Esophagus squamous epithelium (tissue), 5 donors: ENCODE results near the gene INTS7. TPM values are rescaled to one million over a fixed set of nuclear protein-coding genes. Genes with fewer than 3 reads are reported as not detected.

Experiments used
- DNase-seq: peaks from one replicate; lab custom pipeline; 2025; lab: John Stamatoyannopoulos, UW
- H3K27ac ChIP-seq, 4 donors: fragments of 200-600 bp; sonication (generic); one replicate each; pipeline ENCODE4 v1.5.1; 2016 to 2019; ENCODE audit warnings: mild to moderate bottlenecking in 1 of 4
- H3K27me3 ChIP-seq, 4 donors: fragments of 200-600 bp; sonication (generic); 1 replicate in 3 of 4; 2 replicates in 1 of 4; pipeline versions ENCODE4 v1.5.1 to v1.6.0; 2017 to 2021; ENCODE audit warnings: antibody characterized with exemption in 1 of 4
- H3K36me3 ChIP-seq, 3 donors: fragments of 200-600 bp; sonication (generic); one replicate each; pipeline ENCODE4 v1.5.1; 2016 to 2019
- H3K4me1 ChIP-seq, 3 donors: fragments of 200-600 bp; sonication (generic); one replicate each; pipeline ENCODE4 v1.5.1; 2017 to 2019
- H3K4me3 ChIP-seq, 4 donors: fragments of 200-600 bp; sonication (generic); 1 replicate in 3 of 4; 2 replicates in 1 of 4; pipeline ENCODE4 v1.5.1; 2016 to 2019; ENCODE audit warnings: mild to moderate bottlenecking in 2 of 4, moderate library complexity in 1 of 4
- H3K9me3 ChIP-seq, 3 donors: fragments of 200-600 bp; sonication (generic); one replicate each; pipeline ENCODE4 v1.5.1; 2016 to 2019
- POLR2A ChIP-seq, 4 donors: fragments of 450-650 bp; IDR thresholded peaks; one replicate each; pipeline ENCODE4 v1.6.1; 2017; ENCODE audit warnings: antibody characterized with exemption in 4 of 4, mild to moderate bottlenecking in 4 of 4, moderate library complexity in 3 of 4
- WGBS, 2 donors: methylation state at CpG; one replicate each; pipeline ENCODE4 v1.1.5; 2018; 5-methylcytosine and 5-hydroxymethylcytosine counted together
- intact Hi-C: fragments of 100-400 bp; cut with DNase I; formaldehyde crosslinking; loops from one replicate; pipeline ENCODE4 v1.15.0; 2022
- total RNA-seq, 4 donors: library from RNA; depleted of rRNA; stranded (reverse); fragments of >200 nt; gene quantifications; one replicate each; pipeline ENCODE4 v1.1.0, GENCODE V29; 2016
- TF ChIP-seq, protein P1 (sequence below), 6 experiments: fragments of 450-650 bp in 4 of 6; fragments of 200-600 bp in 2 of 6; sonication (generic) in 2 of 6; IDR thresholded peaks; one replicate each; pipeline ENCODE4 v1.5.1; 2016 to 2019; ENCODE audit warnings: antibody characterized with exemption in 6 of 6, mild to moderate bottlenecking in 4 of 6, moderate library complexity in 4 of 6
- donor health status: DM: yes; HTN: yes; CAD: no.

Gene INTS7
- total RNA-seq, 4 donors from 2014 or later: 13.8 to 20.7 (median 14.4) TPM

DNA sequence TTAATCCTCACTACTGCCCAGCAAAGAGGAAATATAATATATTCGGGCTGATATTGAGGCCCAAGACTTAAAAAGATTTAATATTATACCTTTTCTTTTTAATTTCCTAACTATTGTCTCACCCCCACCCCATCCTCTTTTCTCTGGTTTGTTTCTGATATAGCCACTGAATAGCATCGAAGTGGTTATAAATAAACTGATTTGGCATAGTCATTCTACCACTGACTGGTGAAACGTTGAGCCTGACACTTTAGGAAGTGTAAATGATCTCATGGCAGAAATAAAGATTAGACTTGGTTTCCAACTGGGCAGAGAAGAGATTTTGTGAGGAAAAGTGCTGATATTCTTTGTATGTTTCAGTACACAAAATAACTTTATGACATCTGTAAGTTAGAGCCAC is 39.5 kb upstream of the INTS7 start:
- DNase-seq: no peak
- no peaks in the 10 kb centered on the region for H3K36me3 ChIP-seq
- WGBS, 2 donors: 69 to 72% methylated on average over 3 of the region's 3 CpGs
- no peak overlapping the region for H3K27ac ChIP-seq
- H3K4me3 ChIP-seq: no peak overlapping the region
- no peaks in the 10 kb centered on the region for H3K4me1 ChIP-seq
- H3K9me3 ChIP-seq: no peaks in the 10 kb centered on the region
- no peaks in the 10 kb centered on the region for H3K27me3 ChIP-seq
- intact Hi-C loops: loop anchor here (5.0 kb wide), 2 partner anchors 217 to 292 kb away; no protein-coding TSS in a partner anchor
- TF ChIP-seq, protein P1, sequence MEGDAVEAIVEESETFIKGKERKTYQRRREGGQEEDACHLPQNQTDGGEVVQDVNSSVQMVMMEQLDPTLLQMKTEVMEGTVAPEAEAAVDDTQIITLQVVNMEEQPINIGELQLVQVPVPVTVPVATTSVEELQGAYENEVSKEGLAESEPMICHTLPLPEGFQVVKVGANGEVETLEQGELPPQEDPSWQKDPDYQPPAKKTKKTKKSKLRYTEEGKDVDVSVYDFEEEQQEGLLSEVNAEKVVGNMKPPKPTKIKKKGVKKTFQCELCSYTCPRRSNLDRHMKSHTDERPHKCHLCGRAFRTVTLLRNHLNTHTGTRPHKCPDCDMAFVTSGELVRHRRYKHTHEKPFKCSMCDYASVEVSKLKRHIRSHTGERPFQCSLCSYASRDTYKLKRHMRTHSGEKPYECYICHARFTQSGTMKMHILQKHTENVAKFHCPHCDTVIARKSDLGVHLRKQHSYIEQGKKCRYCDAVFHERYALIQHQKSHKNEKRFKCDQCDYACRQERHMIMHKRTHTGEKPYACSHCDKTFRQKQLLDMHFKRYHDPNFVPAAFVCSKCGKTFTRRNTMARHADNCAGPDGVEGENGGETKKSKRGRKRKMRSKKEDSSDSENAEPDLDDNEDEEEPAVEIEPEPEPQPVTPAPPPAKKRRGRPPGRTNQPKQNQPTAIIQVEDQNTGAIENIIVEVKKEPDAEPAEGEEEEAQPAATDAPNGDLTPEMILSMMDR (IDR thresholded peaks at IDR 0.05): no peak
- TF ChIP-seq POLR2A (IDR thresholded peaks at IDR 0.05): no peak

DNA sequence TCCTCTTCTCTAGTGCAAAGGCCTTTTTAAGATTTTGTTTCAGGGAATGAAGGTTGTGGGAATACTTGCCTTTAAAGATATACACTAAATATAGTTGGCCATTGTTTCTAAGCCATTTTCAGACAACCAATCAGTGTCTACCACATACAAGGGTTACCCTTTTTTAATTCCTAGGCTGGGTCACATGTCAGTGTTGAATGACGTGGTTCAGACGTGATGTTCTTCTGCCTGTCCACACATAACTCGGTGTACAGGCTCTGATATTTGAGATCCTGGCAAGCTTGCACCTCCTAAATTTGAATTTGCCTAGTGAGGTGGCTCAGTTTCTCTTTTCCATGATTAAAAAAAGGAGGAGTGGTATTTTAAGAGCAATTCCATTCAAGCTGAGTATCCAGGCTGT is 39.0 kb upstream of the INTS7 start:
- no peaks in the 10 kb centered on the region for H3K4me1 ChIP-seq
- H3K9me3 ChIP-seq: no peaks in the 10 kb centered on the region
- WGBS, 2 donors: 92 to 94% methylated on average over 3 of the region's 3 CpGs
- H3K4me3 ChIP-seq: no peak overlapping the region
- TF ChIP-seq POLR2A (IDR thresholded peaks at IDR 0.05): no peak
- TF ChIP-seq, protein P1 (IDR thresholded peaks at IDR 0.05): no peak
- no peak for DNase-seq
- intact Hi-C loops: loop anchor here (5.0 kb wide), 2 partner anchors 218 to 293 kb away; no protein-coding TSS in a partner anchor
- no peak overlapping the region for H3K27ac ChIP-seq
- no peaks in the 10 kb centered on the region for H3K36me3 ChIP-seq
- H3K27me3 ChIP-seq: no peaks in the 10 kb centered on the region

DNA sequence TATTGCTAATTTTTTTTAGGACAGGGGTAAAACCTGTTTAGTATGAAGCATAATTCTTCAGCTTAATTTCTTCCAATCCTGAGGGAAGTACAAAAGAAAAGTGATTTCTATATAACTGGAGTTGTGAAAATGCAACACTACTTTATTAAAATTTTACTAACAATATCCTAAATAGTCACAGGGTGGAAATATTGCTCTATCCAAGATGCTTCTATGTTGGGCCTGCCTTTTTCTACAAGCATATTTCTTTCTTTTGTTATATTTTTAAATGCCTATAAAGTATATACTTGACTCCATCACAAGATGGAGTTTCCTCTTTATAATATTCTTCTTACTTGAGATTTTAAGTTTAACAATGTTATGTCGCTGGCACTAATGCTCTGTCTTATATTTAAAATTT is 38.1 kb upstream of the INTS7 start:
- no peak overlapping the region for H3K4me3 ChIP-seq
- TF ChIP-seq, protein P1 (IDR thresholded peaks at IDR 0.05): peak in 3 of 6 experiments; percentile 10 to 32 (median 11)
- TF ChIP-seq POLR2A (IDR thresholded peaks at IDR 0.05): no peak
- H3K9me3 ChIP-seq: no peaks in the 10 kb centered on the region
- intact Hi-C loops: loop anchor here (5.0 kb wide), 2 partner anchors 219 to 294 kb away; no protein-coding TSS in a partner anchor
- H3K27ac ChIP-seq: no peak overlapping the region
- no peaks in the 10 kb centered on the region for H3K4me1 ChIP-seq
- H3K27me3 ChIP-seq: no peaks in the 10 kb centered on the region
- H3K36me3 ChIP-seq: no peaks in the 10 kb centered on the region
- 92 to 96% methylated on average over 1 of the region's 1 CpG for WGBS, 2 donors
- DNase-seq: no peak

DNA sequence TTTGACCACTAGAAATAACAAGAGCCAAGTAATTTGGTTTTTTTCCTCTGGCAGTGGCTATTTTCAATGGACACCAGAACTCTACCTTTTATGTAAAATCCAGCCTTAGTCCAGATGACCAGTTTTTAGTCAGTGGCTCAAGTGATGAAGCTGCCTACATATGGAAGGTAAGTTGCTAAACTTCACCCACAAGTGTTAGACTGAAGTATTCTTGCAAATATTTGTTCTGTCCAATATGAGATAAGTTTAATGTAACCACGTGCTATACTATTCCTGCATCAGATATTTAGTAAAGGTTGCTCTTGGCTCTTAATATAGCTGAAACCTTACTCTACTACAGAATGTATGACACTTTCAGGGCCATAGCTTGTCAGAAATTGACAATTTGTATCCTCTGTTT is 36.7 kb upstream of the INTS7 start:
- intact Hi-C loops: loop anchor here (5.0 kb wide), 2 partner anchors 220 to 295 kb away; no protein-coding TSS in a partner anchor
- no peak overlapping the region for H3K27ac ChIP-seq
- TF ChIP-seq, protein P1 (IDR thresholded peaks at IDR 0.05): no peak
- no peak for TF ChIP-seq POLR2A (IDR thresholded peaks at IDR 0.05)
- H3K36me3 ChIP-seq: no peaks in the 10 kb centered on the region
- H3K4me1 ChIP-seq: no peaks in the 10 kb centered on the region
- no peaks in the 10 kb centered on the region for H3K27me3 ChIP-seq
- no peak overlapping the region for H3K4me3 ChIP-seq
- no peak for DNase-seq
- no peaks in the 10 kb centered on the region for H3K9me3 ChIP-seq
- WGBS, 2 donors: 92 to 100% methylated on average over 1 of the region's 1 CpG

DNA sequence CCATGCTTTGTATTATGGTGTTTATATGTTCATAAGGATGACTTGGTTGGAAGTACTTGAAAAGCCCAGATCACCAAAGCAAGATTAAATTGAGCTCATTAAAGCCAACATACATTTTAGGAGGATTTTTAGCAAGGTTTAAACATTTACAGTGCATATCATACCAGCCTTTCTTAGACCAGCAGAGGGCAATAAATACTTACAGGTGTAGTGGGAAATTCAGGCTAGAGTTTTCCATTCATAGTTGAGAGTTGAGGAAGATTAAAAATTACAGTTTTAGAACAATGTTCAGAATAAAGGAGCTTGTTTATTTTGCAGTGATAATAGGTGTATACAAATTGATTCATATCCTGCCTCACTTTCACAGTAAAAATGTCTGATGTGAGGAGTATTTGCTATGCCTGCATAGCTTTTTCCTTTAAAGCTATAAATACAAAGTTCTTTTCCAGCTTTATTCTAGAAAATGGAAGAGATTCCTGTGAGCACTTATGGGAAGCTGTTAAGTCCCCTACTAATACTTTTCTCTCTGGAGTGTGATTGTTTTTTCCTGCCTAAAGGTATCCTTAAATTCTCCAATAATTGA is 35.5 kb upstream of the INTS7 start:
- intact Hi-C loops: loop anchor here (5.0 kb wide), 2 partner anchors 221 to 296 kb away; no protein-coding TSS in a partner anchor
- Histone ChIP-seq H3K27me3 (no peaks in the 10 kb centered on the region), H3K9me3 (no peaks in the 10 kb centered on the region), H3K36me3 (no peaks in the 10 kb centered on the region), H3K4me1 (no peaks in the 10 kb centered on the region), H3K27ac (peak overlapping the region in 1 of 4 donors; percentile 16), H3K4me3 (no peak overlapping the region)
- DNase-seq: no peak
- TF ChIP-seq, protein P1 (IDR thresholded peaks at IDR 0.05): peak; percentile 68 to 88 (median 79)
- TF ChIP-seq POLR2A (IDR thresholded peaks at IDR 0.05): no peak
